Tibial nerve (tissue), 4 donors: ENCODE data around the gene NACA2.

Source experiments
- EP300 ChIP-seq, 2 donors: sonication (generic); formaldehyde crosslinking; IDR thresholded peaks; one replicate each; pipeline ENCODE4 v1.6.1; 2017; ENCODE audit warnings: antibody characterized with exemption in 2 of 2, mild to moderate bottlenecking in 1 of 2
- POLR2A ChIP-seq, 2 donors: fragments of 450-650 bp; IDR thresholded peaks; one replicate each; pipeline ENCODE4 v1.6.1; 2017; ENCODE audit warnings: antibody characterized with exemption in 2 of 2, mild to moderate bottlenecking in 2 of 2, moderate library complexity in 2 of 2
- TF ChIP-seq, protein P1 (sequence below), 5 experiments: fragments of 200-600 bp in 3 of 5; fragments of 450-650 bp in 2 of 5; sonication (generic) in 3 of 5; IDR thresholded peaks; one replicate each; pipeline ENCODE4 v1.5.1; 2016 to 2019; ENCODE audit warnings: antibody characterized with exemption in 5 of 5, mild to moderate bottlenecking in 3 of 5, moderate library complexity in 2 of 5

DNA sequence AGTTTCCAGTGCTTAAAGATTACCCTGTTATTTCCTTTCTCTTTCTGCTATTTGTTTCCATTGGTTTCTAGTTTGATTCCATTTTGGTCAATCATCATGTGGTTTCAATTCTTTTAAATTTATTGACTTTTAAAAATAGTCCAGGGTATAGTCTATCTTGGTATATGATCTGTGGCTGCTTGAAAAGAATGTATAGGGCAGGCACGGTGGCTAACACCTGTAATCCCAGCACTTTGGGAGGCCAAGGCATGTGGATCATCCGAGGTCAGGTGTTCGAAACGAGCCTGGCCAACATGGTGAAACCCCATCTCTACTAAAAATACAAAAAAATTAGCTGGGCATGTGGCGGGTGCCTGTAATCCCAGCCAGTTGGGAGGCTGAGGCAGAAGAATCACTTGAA is 34.5 kb upstream of the NACA2 start:
- no peak for TF ChIP-seq POLR2A (IDR thresholded peaks at IDR 0.05)
- TF ChIP-seq, protein P1, sequence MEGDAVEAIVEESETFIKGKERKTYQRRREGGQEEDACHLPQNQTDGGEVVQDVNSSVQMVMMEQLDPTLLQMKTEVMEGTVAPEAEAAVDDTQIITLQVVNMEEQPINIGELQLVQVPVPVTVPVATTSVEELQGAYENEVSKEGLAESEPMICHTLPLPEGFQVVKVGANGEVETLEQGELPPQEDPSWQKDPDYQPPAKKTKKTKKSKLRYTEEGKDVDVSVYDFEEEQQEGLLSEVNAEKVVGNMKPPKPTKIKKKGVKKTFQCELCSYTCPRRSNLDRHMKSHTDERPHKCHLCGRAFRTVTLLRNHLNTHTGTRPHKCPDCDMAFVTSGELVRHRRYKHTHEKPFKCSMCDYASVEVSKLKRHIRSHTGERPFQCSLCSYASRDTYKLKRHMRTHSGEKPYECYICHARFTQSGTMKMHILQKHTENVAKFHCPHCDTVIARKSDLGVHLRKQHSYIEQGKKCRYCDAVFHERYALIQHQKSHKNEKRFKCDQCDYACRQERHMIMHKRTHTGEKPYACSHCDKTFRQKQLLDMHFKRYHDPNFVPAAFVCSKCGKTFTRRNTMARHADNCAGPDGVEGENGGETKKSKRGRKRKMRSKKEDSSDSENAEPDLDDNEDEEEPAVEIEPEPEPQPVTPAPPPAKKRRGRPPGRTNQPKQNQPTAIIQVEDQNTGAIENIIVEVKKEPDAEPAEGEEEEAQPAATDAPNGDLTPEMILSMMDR (IDR thresholded peaks at IDR 0.05): no peak
- no peak for TF ChIP-seq EP300 (IDR thresholded peaks at IDR 0.05)
